Jurkat, Clone E6-1 (cell line): ENCODE data around the gene CD276.
"Not testable (repeated sequence)": the region's sequence is repeated elsewhere in the genome, so short reads cannot be mapped to it uniquely, and the experiment has no call there.

Experiments used
- DNase-seq: peaks from one replicate; pipeline ENCODE4 v3.0.0-alpha.2; 2011; ENCODE audit warnings: low read depth, low spot score
- H3K4me3 ChIP-seq: 2 replicates; pipeline ENCODE4 v1.5.1; 2011; ENCODE audit warnings: mild to moderate bottlenecking, low read length, control low read depth, moderate library complexity

The CD276 gene

DNA sequence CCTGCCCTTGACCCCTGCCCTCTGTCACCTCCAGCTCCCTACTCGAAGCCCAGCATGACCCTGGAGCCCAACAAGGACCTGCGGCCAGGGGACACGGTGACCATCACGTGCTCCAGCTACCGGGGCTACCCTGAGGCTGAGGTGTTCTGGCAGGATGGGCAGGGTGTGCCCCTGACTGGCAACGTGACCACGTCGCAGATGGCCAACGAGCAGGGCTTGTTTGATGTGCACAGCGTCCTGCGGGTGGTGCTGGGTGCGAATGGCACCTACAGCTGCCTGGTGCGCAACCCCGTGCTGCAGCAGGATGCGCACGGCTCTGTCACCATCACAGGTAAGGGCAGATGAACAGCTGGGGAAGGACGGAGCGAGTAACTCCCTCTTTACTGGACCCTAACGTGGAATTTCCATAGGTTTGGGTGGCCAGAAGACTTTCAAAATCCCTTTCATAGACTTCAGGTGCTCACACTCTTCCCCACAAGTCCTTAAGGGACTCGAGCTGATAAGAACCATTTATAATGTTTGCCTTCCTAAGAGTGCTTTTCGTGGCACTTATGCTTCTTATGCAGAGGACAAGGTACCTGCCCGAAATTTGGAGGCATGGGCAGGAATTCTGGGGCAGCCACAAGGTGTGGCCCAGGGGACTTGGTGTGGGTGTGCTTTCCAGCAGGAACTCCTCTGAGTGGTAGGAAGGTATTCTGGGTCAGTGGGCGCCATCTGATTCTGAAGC lies 20.1 kb downstream of the CD276 start:
- not testable (repeated sequence) for DNase-seq

GRCh38 chr15:73704869-73705645 lies 20.9 kb downstream of the CD276 start:
- DNase-seq: peak; percentile 58

More for the DNA sequence above, 20.1 kb downstream of the CD276 start:
- not testable (repeated sequence) for H3K4me3 ChIP-seq

GRCh38 chr15:73708691-73709090 lies 24.5 kb downstream of the CD276 start:
- H3K4me3 ChIP-seq: no peak overlapping the region
- DNase-seq: no peak

More at GRCh38 chr15:73704869-73705645, 20.9 kb downstream of the CD276 start:
- H3K4me3 ChIP-seq: no peak overlapping the region

DNA sequence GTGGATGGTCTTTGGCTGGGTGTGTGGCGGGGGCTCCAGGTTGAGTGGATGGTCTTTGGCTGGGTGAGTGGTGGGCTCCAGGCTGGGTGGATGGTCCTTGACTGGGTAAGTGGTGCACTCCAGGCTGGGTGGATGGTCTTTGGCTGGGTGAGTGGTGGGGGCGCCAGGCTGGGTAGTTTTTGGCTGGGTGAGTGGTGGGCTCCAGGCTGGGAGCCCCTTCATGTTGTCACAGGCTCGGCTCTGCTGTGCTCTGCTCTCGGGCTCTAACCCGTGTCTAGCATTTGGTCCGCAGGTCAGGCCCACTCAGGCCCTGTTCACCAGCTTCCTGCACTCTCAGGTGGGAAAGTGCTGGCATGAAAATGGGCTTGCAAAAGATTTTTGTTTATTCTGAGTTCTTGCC lies 25.1 kb downstream of the CD276 start:
- no peak overlapping the region for H3K4me3 ChIP-seq
- DNase-seq: no peak

DNA sequence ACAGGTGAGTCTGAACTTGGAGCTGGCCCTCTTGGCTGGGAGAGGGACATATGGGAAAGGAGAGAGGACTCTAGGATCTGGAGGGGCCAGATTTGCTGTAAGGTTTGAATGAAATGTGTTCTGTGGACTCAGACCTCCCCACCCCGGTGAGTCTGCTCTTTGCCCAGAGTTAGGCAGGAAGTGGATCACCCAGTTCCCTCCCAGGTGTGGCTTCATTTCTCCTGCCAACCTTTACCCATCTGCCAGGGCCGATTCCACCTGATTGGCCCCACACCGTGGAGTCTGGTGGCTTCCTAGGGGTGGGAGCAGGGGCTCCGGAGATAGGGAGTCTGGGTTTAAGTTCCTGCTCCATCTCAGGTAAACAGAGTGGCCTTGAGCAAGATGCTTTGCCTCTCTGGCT lies 25.5 kb downstream of the CD276 start:
- no peak for DNase-seq

GRCh38 chr15:73710321-73710720 lies 26.1 kb downstream of the CD276 start:
- no peak for DNase-seq
- H3K4me3 ChIP-seq: no peak overlapping the region

More for the DNA sequence above, 25.5 kb downstream of the CD276 start:
- H3K4me3 ChIP-seq: no peak overlapping the region

DNA sequence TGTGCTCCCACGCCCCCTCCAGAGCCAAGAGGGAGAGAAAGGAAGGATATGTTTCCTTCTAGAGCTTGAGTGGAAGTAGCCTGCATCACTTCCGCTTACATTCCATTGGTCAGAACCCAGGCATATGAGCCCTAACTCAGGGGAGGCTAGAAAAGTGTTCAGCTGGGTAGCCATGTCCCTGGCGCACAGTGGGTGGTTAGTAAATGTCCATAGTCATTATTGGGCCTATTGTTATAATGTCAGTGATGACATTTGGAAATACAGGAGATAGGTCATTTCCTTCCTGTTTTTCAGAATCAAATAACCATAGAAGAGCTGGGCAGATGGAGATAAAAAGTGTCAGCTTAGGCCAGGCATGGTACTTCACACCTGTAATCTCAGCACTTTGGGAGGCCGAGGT lies 27.3 kb downstream of the CD276 start:
- no peak for DNase-seq
- no peak overlapping the region for H3K4me3 ChIP-seq

- H3K4me3 ChIP-seq: no peak overlapping the region
- no peak for DNase-seq
These were observed 27.9 kb downstream of the CD276 start for GRCh38 chr15:73712107-73712506.

DNA sequence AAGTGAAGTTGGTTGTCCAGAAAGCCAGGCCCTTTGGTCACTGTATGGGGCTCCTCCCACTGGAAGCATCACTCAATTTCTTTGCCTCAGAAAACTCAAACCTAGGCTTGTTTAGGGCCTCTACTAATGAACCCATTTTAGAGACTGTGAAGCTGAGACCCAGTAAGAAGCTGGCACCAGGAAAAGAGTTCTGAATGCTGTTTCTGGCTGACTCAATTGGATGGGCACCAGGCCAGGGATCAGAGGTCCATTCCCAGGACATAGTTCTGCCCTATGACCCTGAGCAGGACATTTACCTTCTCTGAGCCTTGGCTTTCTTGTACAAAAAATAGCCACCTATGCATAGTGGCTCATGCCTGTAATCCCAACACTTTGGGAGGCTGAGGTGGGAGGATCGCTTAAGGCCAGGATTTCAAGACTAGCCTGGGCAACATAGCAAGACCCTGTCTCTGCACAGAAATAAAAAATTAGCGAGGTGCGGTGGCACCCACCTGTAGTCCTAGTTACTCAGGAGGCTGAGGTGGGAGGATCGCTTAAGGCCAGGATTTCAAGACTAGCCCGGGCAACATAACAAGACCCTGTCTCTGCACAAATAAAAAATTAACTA lies 30.6 kb downstream of the CD276 start:
- no peak for DNase-seq
- H3K4me3 ChIP-seq: no peak overlapping the region

GRCh38 chr15:73715417-73715816 lies 31.2 kb downstream of the CD276 start:
- no peak overlapping the region for H3K4me3 ChIP-seq
- no peak for DNase-seq

GRCh38 chr15:73716417-73716816 lies 32.2 kb downstream of the CD276 start:
- H3K4me3 ChIP-seq: no peak overlapping the region
- DNase-seq: no peak

DNA sequence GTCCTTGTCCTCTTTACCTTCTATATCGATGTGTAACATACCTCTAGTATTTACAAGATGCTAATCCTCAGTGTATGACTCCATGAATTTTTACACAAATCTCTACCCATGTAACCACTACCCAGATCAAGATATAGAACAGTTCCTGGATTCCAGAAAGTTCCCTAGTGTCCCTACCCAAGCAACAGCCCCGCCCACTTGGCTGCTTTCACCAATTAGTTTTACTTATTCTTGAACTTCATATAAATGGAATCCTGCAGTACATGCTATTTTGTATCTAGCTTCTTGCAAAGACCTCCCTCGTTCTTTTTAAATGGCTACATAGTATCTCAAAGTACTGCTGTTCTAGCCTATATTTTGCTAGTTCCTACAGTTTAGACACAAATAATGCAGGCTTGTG lies 33.0 kb downstream of the CD276 start:
- DNase-seq: no peak

DNA sequence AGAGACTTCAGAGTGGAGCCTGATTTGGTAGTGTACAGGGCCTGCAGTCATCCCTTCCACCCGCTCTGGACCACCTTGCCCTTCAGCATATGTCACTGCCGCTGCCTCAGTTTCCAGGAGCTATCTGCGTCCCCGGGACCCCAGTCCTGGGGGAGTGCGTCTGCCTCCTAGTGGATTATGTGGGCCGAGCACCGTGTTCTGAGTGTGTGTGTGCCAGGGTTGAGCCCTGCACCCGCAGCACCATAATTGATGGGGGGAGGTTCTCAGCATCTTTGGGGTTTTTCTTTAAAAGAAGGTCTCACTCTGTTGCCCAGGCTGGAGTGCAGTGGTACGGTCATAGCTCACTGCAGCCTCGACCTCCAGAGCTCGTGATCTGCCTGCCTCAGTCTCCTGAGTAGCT lies 33.6 kb downstream of the CD276 start:
- H3K4me3 ChIP-seq: no peak overlapping the region
- DNase-seq: no peak

More for the DNA sequence above, 33.0 kb downstream of the CD276 start:
- H3K4me3 ChIP-seq: no peak overlapping the region

GRCh38 chr15:73718694-73719093 lies 34.5 kb downstream of the CD276 start:
- DNase-seq: no peak
- no peak overlapping the region for H3K4me3 ChIP-seq

- H3K4me3 ChIP-seq: no peak overlapping the region
- no peak for DNase-seq
These were observed 38.2 kb downstream of the CD276 start for GRCh38 chr15:73722425-73722824.

DNA sequence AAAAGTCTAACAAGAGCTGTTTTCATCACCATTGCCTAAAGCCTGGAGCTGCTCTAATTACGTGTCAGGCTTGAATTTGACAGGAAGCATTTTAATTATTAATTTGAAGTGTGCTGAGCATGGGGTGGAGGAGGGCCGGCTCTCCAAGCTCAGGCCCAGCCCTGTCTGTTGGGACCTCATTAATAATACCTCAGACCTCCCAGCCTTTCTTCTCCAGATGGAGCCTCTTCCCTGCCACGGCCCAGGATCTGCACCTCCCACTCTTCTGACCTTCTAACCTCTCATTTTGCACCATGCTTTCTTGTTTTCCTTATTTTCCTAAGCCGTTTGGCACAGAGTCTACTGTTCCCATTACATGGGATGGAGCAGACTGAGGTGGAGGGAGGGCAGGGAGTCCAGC lies 39.0 kb downstream of the CD276 start:
- H3K4me3 ChIP-seq: no peak overlapping the region
- DNase-seq: no peak

GRCh38 chr15:73724212-73724611 lies 40.0 kb downstream of the CD276 start:
- no peak for DNase-seq
- H3K4me3 ChIP-seq: no peak overlapping the region

GRCh38 chr15:73727330-73727976 lies 43.3 kb downstream of the CD276 start:
- no peak overlapping the region for H3K4me3 ChIP-seq
- DNase-seq: no peak

DNA sequence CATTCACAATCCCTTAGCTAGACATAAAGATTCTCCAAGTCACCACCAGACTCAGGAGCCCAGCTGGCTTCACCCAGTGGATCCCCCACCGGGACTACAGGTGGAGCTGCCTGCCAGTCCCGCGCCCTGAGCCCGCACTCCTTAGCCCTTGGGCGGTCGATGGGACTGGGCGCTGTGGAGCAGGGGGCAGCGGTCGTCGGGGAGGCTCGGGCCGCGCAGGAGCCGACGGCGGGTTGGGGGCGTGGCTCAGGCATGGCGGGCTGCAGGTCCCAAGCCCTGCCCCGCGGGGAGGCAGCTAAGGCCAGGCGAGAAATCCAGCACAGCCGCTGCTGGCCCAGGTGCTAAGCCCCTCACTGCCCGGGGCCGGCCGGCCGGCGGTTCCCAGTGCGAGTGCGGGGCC lies 47.9 kb downstream of the CD276 start:
- DNase-seq, H3K4me3 ChIP-seq: not testable (repeated sequence)

DNA sequence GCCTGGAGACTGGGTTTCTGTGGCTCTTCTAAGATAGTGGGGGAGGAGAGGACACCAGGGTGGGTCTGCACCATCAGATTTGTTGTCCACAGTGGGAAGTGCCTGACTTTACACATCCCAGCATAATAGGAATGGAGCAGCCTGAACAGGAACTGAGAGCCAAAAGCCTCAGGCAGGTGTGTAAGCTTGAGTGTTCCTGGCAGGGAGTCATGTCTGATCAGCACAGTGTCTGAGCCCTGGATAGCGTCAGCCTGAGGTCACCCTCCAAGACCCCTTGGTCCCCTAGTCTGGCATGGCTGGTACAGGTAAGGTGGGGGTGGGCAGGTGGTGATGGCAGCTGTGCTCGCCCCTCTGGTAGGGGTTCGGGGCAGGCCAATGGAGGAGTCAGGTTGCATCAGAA lies 48.7 kb downstream of the CD276 start:
- no peak overlapping the region for H3K4me3 ChIP-seq

More for the DNA sequence above, 48.7 kb downstream of the CD276 start:
- DNase-seq: no peak
